Urothelium cell line (cell line): ENCODE data around the gene HES1.
A peak's percentile ranks its signal among the peaks of the same experiment; 100 is the strongest.
"Not testable (repeated sequence)": the region's sequence is repeated elsewhere in the genome, so short reads cannot be mapped to it uniquely, and the experiment has no call there.

ENCODE experiments used
- DNase-seq: peaks from one replicate; pipeline ENCODE4 v3.0.0; 2011; ENCODE audit warnings: low spot score, mixed read lengths
- FAIRE-seq: peaks from 2 replicates; lab custom pipeline; 2011; peaks lifted over from hg19 to GRCh38; lab: Jason Lieb, UNC

The HES1 gene, protein sequence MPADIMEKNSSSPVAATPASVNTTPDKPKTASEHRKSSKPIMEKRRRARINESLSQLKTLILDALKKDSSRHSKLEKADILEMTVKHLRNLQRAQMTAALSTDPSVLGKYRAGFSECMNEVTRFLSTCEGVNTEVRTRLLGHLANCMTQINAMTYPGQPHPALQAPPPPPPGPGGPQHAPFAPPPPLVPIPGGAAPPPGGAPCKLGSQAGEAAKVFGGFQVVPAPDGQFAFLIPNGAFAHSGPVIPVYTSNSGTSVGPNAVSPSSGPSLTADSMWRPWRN

DNA sequence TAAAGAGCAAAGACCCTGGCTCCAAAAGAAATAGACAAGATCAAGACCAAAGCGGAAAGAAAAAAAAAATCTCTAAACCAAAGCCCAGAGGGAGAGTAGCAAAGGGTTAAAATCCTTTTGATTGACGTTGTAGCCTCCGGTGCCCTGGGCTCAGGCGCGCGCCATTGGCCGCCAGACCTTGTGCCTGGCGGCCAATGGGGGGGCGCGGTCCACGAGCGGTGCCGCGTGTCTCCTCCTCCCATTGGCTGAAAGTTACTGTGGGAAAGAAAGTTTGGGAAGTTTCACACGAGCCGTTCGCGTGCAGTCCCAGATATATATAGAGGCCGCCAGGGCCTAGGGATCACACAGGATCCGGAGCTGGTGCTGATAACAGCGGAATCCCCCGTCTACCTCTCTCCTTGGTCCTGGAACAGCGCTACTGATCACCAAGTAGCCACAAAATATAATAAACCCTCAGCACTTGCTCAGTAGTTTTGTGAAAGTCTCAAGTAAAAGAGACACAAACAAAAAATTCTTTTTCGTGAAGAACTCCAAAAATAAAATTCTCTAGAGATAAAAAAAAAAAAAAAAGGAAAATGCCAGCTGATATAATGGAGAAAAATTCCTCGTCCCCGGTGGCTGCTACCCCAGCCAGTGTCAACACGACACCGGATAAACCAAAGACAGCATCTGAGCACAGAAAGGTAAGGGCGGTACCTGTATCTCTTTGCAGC is at the start of gene HES1:
Gene HES1, plus strand, starts transcription at position 343 of the 713 bp plus-strand sequence. Its CDS starts 233 bp downstream, at position 576.
- DNase-seq (peak; percentile 97), FAIRE-seq (no peak)

GRCh38 chr3:194086388-194087075 is 49.4 kb upstream of the HES1 start:
- FAIRE-seq, result no peak
- no peak for DNase-seq

DNA sequence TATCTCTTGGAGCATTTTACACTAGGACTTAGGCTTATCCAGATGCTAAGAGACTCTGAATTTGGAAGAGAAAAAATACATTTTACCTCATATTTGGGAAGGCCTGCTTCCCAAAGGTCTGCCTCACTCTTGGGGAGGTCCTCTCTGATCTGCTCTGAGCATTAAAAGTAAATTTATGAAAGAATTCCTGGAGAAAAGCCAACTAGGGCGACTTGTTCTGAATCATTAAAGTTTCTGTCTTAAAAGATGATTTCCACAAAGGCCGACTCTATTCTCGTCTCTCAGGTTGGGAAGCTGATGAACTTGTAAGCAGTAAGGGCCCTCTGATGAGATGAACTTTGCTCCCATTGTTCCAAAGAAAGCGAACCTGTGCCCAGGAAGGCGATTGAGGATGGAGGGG is 48.7 kb upstream of the HES1 start:
- FAIRE-seq, result no peak
- DNase-seq, result no peak

GRCh38 chr3:194087995-194088855 is 47.7 kb upstream of the HES1 start:
- DNase-seq (no peak), FAIRE-seq (no peak)

GRCh38 chr3:194089357-194090177 is 46.4 kb upstream of the HES1 start:
- FAIRE-seq (peak; percentile 30), DNase-seq (peak; percentile 97)

GRCh38 chr3:194090178-194090555 is 45.8 kb upstream of the HES1 start:
- DNase-seq, FAIRE-seq: not testable (repeated sequence)

- no peak for FAIRE-seq
These were observed 45.2 kb upstream of the HES1 start for GRCh38 chr3:194090716-194091115.

DNA sequence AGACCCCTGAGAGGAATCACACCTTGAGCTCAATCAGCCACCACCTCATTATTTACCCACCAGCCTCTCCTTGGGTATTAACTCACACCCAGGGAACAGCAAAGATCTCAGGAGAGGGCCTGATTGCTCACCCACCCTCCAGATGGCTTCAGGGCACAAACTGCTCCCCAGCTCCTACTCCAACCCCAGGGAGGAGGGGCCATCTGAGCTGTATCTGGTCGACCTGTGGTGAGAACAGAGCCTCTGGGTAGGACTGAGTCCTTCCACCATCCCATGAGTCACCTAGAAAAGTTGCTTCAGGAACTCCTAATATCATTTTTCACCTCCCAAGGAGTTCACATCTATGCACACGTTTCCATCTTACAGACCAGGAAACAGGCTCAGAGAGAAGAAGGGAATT is 44.8 kb upstream of the HES1 start:
- FAIRE-seq (no peak), DNase-seq (peak; percentile 49)

More at GRCh38 chr3:194090716-194091115, 45.2 kb upstream of the HES1 start:
- DNase-seq, result no peak

GRCh38 chr3:194091897-194092296 is 44.1 kb upstream of the HES1 start:
- not testable (repeated sequence) for DNase-seq, FAIRE-seq

DNA sequence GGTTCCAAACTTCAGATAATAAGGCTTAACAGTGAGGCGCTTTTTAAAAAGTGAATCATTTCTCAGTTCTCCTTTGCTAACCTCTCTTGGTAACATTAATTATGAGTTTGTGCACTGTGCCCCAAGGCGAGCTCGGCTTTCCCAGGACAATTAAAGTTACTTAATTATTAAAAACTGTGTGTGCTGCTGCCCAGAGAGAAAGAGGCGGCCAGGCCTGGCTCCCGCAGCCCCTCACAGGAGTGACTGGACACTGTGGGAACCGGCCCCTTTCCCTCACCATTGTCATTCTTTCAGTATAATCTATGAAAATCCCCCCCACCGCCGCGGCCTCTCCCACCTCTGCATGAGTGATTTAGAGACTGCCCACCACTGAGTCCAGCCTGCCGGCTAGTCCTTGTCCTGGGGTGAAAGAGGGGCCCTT is 43.1 kb upstream of the HES1 start:
- FAIRE-seq, result no peak
- no peak for DNase-seq

DNA sequence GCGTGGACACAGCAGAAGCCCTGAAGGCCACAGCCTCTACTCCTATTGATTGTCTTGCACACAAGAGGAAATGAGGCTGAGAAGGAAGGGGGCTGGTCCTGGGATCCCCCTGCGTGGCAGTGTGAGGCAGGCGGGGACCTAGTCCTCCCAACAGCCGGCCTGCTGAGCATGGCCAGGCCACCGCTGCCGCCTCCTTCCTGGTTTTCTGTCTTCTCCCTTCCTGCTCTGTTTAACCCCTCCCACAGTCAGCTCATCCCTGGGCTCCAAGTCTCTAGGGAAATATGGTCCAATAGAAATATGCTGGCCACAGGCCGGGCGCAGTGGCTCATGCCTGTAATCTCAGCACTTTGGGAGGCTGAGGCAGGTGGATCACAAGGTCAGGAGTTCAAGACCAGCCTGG is 42.1 kb upstream of the HES1 start:
- DNase-seq (no peak), FAIRE-seq (no peak)

DNA sequence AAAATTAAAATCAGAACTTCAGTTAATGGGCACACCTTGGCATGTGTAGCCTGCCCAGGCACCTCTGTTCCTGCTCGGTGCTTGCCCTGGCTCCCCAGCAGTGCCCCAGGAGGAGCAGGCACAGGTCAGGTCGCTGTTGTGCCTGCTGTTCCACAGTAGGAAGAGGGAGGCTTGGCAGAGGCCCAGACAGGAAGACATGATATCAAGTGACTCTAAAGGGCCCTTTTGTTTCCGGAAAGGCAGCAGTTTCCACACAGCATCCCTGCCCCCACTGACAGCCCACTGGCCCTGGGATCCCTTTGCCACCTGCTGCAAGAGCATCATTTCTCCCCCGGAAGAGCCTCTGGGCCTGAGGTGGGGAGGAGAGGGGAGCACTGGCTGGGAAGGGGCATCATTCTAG is 40.5 kb upstream of the HES1 start:
- FAIRE-seq (no peak), DNase-seq (no peak)

GRCh38 chr3:194095902-194096301 is 40.0 kb upstream of the HES1 start:
- no peak for FAIRE-seq
- DNase-seq, result no peak

GRCh38 chr3:194097141-194097882 is 38.6 kb upstream of the HES1 start:
- FAIRE-seq, result no peak
- no peak for DNase-seq

- no peak for FAIRE-seq
- no peak for DNase-seq
These were observed 37.7 kb upstream of the HES1 start for GRCh38 chr3:194098081-194098842.

DNA sequence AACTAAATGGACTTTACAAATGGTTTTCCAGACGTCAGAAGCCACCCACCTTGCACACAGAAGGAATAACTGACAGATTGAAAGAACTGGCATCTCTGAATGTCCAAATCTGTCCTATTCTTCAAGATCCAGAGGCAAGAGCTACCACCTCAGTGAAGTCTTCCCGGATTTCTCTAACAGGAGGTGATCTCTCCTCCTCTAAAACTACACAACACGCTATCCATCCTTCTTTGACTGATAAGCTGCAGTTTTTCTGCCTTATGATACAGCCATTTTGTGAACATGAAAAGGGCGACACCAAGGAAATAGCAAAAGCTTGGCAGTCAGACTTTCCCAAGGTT is 37.1 kb upstream of the HES1 start:
- no peak for DNase-seq
- no peak for FAIRE-seq

DNA sequence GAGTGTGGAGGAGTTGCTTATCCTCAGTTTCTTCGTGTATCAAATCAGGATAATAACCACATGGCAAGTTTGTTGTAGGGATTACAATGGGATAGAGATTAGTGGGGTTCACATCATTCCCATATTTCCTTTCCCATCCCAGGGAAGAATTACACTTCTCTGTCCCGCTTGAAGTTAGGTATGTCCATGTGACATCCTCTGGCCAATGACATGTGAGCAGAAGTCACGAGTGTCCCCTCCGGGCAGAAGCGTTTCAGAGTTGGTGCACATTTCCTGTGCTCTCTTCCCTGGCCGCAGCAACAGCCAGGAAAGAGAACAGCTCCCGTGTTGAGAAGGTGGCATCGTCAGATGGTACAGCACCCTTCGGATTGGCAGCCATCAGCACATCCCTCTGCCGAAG is 36.7 kb upstream of the HES1 start:
- DNase-seq, result no peak
- no peak for FAIRE-seq

GRCh38 chr3:194100856-194101390 is 35.0 kb upstream of the HES1 start:
- FAIRE-seq (no peak), DNase-seq (no peak)
